Common myeloid progenitor, CD34-positive (primary cell): ENCODE results near the gene INPP5J.

Experiments used
- CTCF ChIA-PET: fragments of 350-600 bp; sonication (Branson Sonifier 250); formaldehyde crosslinking; loops from one replicate; lab custom pipeline; 2021; ENCODE audit warnings: antibody characterized with exemption; lab: Charles Lee
- POLR2A ChIA-PET: fragments of 350-600 bp; sonication (Branson Sonifier 250); formaldehyde crosslinking; loops from one replicate; lab custom pipeline; 2021; ENCODE audit warnings: antibody characterized with exemption; lab: Charles Lee
- DNase-seq, 3 donors: peaks; one replicate each; pipeline versions ENCODE4 v3.0.0 to v3.0.0-alpha.2; 2013
- H3K27ac ChIP-seq, 2 experiments: 1 replicate in 1 of 2; 2 replicates in 1 of 2; pipeline ENCODE4 v1.7.0; 2013; ENCODE audit warnings: inconsistent platforms in 2 of 2, low read length in 2 of 2, mild to moderate bottlenecking in 2 of 2, low read depth in 1 of 2, moderate library complexity in 1 of 2; ENCODE audit not compliant: severe bottlenecking in 2 of 2, insufficient read depth in 1 of 2, poor library complexity in 1 of 2
- H3K27me3 ChIP-seq, 5 experiments: replicated peaks in 2 of 5; 1 replicate in 3 of 5; 2 replicates in 2 of 5; pipeline versions ENCODE4 v1.6.1 to v1.7.0; 2013; ENCODE audit warnings: low read length in 4 of 5, mild to moderate bottlenecking in 2 of 5, moderate library complexity in 2 of 5, inconsistent platforms in 1 of 5; ENCODE audit not compliant: insufficient read depth in 5 of 5, control insufficient read depth in 4 of 5
- H3K36me3 ChIP-seq, 4 experiments: 1 replicate in 2 of 4; 2 replicates in 2 of 4; pipeline versions ENCODE4 v1.6.1 to v1.7.0; 2013; ENCODE audit warnings: low read length in 3 of 4, control low read depth in 1 of 4, mild to moderate bottlenecking in 1 of 4; ENCODE audit not compliant: control insufficient read depth in 4 of 4, insufficient read depth in 4 of 4
- H3K4me1 ChIP-seq, 4 experiments: 1 replicate in 3 of 4; 2 replicates in 1 of 4; pipeline versions ENCODE4 v1.6.1 to v1.7.1; 2013; ENCODE audit warnings: low read length in 3 of 4, mild to moderate bottlenecking in 3 of 4, control low read depth in 1 of 4, inconsistent platforms in 1 of 4, moderate library complexity in 1 of 4; ENCODE audit not compliant: control insufficient read depth in 4 of 4, insufficient read depth in 4 of 4; ENCODE audit errors: control extremely low read depth in 1 of 4
- H3K4me3 ChIP-seq, 7 experiments: 1 replicate in 4 of 7; 2 replicates in 3 of 7; pipeline versions ENCODE4 v1.5.1 to v1.7.0; 2013; ENCODE audit warnings: mild to moderate bottlenecking in 7 of 7, low read length in 6 of 7, moderate library complexity in 6 of 7, inconsistent platforms in 2 of 7, low read depth in 2 of 7, control low read depth in 1 of 7; ENCODE audit not compliant: insufficient read depth in 4 of 7, control insufficient read depth in 1 of 7; ENCODE audit errors: extremely low read depth in 1 of 7
- H3K9me3 ChIP-seq, 5 experiments: 1 replicate in 4 of 5; 2 replicates in 1 of 5; pipeline versions ENCODE4 v1.6.1 to v1.7.1; 2013; ENCODE audit warnings: low read length in 4 of 5, mild to moderate bottlenecking in 2 of 5, inconsistent platforms in 1 of 5, low read depth in 1 of 5, moderate library complexity in 1 of 5; ENCODE audit not compliant: control insufficient read depth in 4 of 5, insufficient read depth in 2 of 5; ENCODE audit errors: control extremely low read depth in 1 of 5
- WGBS: methylation state at CpG from one replicate; pipeline ENCODE4 v1.1.5; 2013; ENCODE audit not compliant: insufficient coverage; 5-methylcytosine and 5-hydroxymethylcytosine counted together

The INPP5J gene

DNA sequence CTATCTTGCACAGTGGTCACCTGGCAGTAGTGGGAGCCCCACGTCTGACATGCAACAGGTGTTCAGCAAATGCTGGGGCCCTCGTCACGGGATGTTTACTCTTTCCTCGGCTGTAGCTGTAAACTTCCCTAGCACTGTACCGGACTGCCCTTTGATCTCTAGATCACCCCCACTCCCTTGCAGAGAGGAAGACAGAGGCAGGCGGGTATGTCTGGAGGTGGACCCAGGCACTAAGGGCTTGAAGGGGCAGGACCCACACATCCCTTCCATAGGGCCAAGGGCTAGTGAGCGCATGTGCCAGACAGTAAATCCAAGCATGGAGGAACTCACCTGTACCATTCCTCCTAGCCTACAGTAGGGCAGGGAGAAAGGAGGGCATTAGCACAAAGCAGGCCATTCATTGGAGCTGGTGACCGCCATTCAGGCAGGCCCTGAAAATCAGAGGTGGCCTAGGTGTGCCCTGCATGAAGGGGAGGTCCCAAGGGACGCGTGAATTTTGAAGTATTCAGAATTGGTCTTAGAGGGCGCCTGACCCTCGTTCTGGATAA is 43.6 kb upstream of the INPP5J start:
- Histone ChIP-seq H3K36me3 (no peaks in the 10 kb centered on the region), H3K4me1 (peaks cover 2 to 35% (median 33%) of the 10 kb centered on the region in 4 experiments), H3K9me3 (no peaks in the 10 kb centered on the region), H3K4me3 (no peak overlapping the region), H3K27ac (no peak overlapping the region), H3K27me3 (no peaks in the 10 kb centered on the region)
- ChIA-PET POLR2A (no interaction called here), CTCF (interaction anchor here (1.0 to 2.2 kb wide), 3 partner anchors 9 to 133 kb away, joined by 3 to 6 read pairs (median 4); no protein-coding TSS in a partner anchor)
- DNase-seq: no peak
- WGBS: 95% methylated on average over 11 of the region's 12 CpGs

DNA sequence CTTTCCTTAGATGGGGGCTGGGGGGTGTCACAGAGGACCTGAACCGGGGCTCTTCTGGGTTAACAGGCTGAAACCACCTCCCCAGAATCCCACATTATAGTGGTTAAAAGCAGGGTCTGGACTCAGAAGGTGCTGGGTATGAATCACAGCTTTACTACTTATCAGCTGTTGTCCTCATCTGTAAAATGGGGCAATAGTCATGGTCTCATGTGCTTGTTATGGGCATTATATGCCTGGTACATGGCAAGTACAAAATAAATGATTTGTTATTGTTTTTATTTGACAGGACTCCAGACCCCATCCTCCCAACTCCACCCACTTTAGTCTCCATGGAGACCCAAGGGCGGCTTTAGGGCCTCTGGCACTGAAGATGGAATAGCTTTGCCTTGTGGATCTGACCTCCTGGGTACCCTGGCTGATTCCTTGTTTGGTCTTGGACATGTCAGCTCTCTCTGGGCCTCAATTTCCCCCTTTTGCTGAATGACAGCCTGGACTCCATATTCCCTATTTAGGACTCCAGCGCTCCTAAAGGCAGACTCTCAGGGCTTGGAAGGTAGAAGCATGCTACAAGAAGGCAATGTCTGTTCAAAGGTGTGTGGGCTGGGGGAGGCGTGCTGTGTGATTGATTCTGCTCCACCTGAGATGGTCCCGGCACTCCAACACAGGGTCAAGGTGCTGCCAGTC is 42.5 kb upstream of the INPP5J start:
- Histone ChIP-seq H3K27me3 (no peaks in the 10 kb centered on the region), H3K9me3 (no peaks in the 10 kb centered on the region), H3K36me3 (no peaks in the 10 kb centered on the region), H3K4me1 (peaks cover 2 to 42% (median 39%) of the 10 kb centered on the region in 4 experiments), H3K4me3 (peak overlapping the region; percentile 67 to 88 (median 86)), H3K27ac (peak overlapping the region; percentile 72 to 79)
- WGBS: 15% methylated on average over 2 of the region's 5 CpGs
- CTCF ChIA-PET: interaction anchor here (0.6 to 6.9 kb wide), 6 partner anchors 8 to 425 kb away, joined by 3 to 48 read pairs (median 4); partner anchors contain the start of gene LIMK2
- peak in 2 of 3 donors; percentile 15 to 20 for DNase-seq
- POLR2A ChIA-PET: interaction anchor here (2.3 kb wide), 1 partner anchor 112 kb away, joined by 5 read pairs; the partner anchor contains the start of genes MORC2 and TUG1

- no peaks in the 10 kb centered on the region for H3K9me3 ChIP-seq
- peak within 1 kb of the TSS; percentile 67 to 88 (median 86) for H3K4me3 ChIP-seq
- WGBS: under 1% methylated on average over 45 of the region's 63 CpGs
- H3K27me3 ChIP-seq: no peaks in the 10 kb centered on the region
- H3K36me3 ChIP-seq: no peaks in the 10 kb centered on the region
- DNase-seq: peak; percentile 87 to 91 (median 89)
- peak within 1 kb of the TSS; percentile 72 to 79 for H3K27ac ChIP-seq
- ChIA-PET CTCF (interaction anchor here (0.6 to 6.9 kb wide), 7 partner anchors 8 to 426 kb away, joined by 3 to 48 read pairs (median 3); partner anchors contain the start of gene LIMK2), POLR2A (interaction anchor here (2.3 kb wide), 1 partner anchor 112 kb away, joined by 5 read pairs; the partner anchor contains the start of genes MORC2 and TUG1)
- peaks cover 2 to 49% (median 45%) of the 10 kb centered on the region in 4 experiments for H3K4me1 ChIP-seq
These were observed 41.7 kb upstream of the INPP5J start, which contains the start of gene SMTN for GRCh38 chr22:31080848-31081649. TSS of gene SMTN (plus strand) at chr22:31081318. CDS start at chr22:31083259, 1,941 bp downstream.

GRCh38 chr22:31081963-31082605 is 40.7 kb upstream of the INPP5J start:
- peak overlapping the region in 5 of 7 experiments; percentile 81 to 88 (median 87) for H3K4me3 ChIP-seq
- ChIA-PET POLR2A (interaction anchor here (2.3 kb wide), 1 partner anchor 113 kb away, joined by 5 read pairs; the partner anchor contains the start of genes MORC2 and TUG1), CTCF (interaction anchor here (0.8 to 6.9 kb wide), 10 partner anchors 9 to 206 kb away, joined by 3 to 48 read pairs (median 4); no protein-coding TSS in a partner anchor)
- WGBS: 94% methylated on average over 4 of the region's 6 CpGs
- H3K27ac ChIP-seq: no peak overlapping the region
- no peaks in the 10 kb centered on the region for H3K27me3 ChIP-seq
- H3K9me3 ChIP-seq: no peaks in the 10 kb centered on the region
- DNase-seq: no peak
- H3K4me1 ChIP-seq: peaks cover 2 to 53% (median 47%) of the 10 kb centered on the region in 4 experiments
- no peaks in the 10 kb centered on the region for H3K36me3 ChIP-seq

GRCh38 chr22:31082606-31083376 is 40.0 kb upstream of the INPP5J start:
- 85% methylated on average over 10 of the region's 11 CpGs for WGBS
- Histone ChIP-seq H3K36me3 (peaks cover 0 to under 1% (median 0%) of the 10 kb centered on the region in 4 experiments), H3K4me3 (no peak overlapping the region), H3K27me3 (no peaks in the 10 kb centered on the region), H3K4me1 (peaks cover 2 to 53% (median 47%) of the 10 kb centered on the region in 4 experiments), H3K9me3 (no peaks in the 10 kb centered on the region), H3K27ac (no peak overlapping the region)
- DNase-seq: peak; percentile 76 to 84 (median 82)
- ChIA-PET POLR2A (interaction anchor here (1.2 to 2.3 kb wide), 2 partner anchors 113 to 114 kb away, joined by 3 to 5 read pairs; partner anchors contain the start of genes MORC2 and TUG1), CTCF (interaction anchor here (0.8 to 6.9 kb wide), 12 partner anchors 9 to 206 kb away, joined by 3 to 48 read pairs (median 4); no protein-coding TSS in a partner anchor)
